ENCODE measurements around the gene DSG2. TPM values are rescaled to one million over a fixed set of nuclear protein-coding genes. Genes with fewer than 3 reads are reported as not detected.

Gene DSG2
- total RNA-seq, 1 experiment from 2014 or later = 12.1 TPM

GRCh38 chr18:31586616-31587015 is 88.6 kb downstream of the DSG2 start:
- H3K4me3 ChIP-seq (ENCODE audit: low read depth in 2 of 2, low read length in 2 of 2) = no peak overlapping the region
- CTCF ChIA-PET = no interaction called here
- DNase-seq (ENCODE audit: low read depth, low spot score) (no peak), ATAC-seq (no peak)
- H3K4me1 ChIP-seq (ENCODE audit: control insufficient read depth, insufficient read depth, low read length) = no peaks in the 10 kb centered on the region
- in situ Hi-C loops (cut with HindIII; ENCODE audit: low pct_unique_long_range_greater_than_20kb, low sequenced_read_pairs) = no loop called here
- H3K27me3 ChIP-seq (ENCODE audit: control insufficient read depth, insufficient read depth, low read length) = no peaks in the 10 kb centered on the region; the same call in 1 of the 2 replicates
- BruUV-seq (replicated peaks) = no TSS peak
- intact Hi-C loops (cut with micrococcal nuclease; ENCODE audit: unreplicated experiment) = no loop called here
- POLR2A ChIA-PET = no interaction called here
- TF ChIP-seq POLR2AphosphoS5 (IDR thresholded peaks at IDR 0.05; ENCODE audit: low read depth, low read length) = no peak
- no peaks in the 10 kb centered on the region for H3K9me3 ChIP-seq (ENCODE audit: control insufficient read depth, insufficient read depth, low read depth, low read length)
- no peak overlapping the region for H3K27ac ChIP-seq (ENCODE audit: low read length)
- no peaks in the 10 kb centered on the region for H3K36me3 ChIP-seq (ENCODE audit: control insufficient read depth, insufficient read depth, low read length)

- TF ChIP-seq, protein P1, sequence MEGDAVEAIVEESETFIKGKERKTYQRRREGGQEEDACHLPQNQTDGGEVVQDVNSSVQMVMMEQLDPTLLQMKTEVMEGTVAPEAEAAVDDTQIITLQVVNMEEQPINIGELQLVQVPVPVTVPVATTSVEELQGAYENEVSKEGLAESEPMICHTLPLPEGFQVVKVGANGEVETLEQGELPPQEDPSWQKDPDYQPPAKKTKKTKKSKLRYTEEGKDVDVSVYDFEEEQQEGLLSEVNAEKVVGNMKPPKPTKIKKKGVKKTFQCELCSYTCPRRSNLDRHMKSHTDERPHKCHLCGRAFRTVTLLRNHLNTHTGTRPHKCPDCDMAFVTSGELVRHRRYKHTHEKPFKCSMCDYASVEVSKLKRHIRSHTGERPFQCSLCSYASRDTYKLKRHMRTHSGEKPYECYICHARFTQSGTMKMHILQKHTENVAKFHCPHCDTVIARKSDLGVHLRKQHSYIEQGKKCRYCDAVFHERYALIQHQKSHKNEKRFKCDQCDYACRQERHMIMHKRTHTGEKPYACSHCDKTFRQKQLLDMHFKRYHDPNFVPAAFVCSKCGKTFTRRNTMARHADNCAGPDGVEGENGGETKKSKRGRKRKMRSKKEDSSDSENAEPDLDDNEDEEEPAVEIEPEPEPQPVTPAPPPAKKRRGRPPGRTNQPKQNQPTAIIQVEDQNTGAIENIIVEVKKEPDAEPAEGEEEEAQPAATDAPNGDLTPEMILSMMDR (IDR thresholded peaks at IDR 0.05) = no peak
- TF ChIP-seq, protein P2, sequence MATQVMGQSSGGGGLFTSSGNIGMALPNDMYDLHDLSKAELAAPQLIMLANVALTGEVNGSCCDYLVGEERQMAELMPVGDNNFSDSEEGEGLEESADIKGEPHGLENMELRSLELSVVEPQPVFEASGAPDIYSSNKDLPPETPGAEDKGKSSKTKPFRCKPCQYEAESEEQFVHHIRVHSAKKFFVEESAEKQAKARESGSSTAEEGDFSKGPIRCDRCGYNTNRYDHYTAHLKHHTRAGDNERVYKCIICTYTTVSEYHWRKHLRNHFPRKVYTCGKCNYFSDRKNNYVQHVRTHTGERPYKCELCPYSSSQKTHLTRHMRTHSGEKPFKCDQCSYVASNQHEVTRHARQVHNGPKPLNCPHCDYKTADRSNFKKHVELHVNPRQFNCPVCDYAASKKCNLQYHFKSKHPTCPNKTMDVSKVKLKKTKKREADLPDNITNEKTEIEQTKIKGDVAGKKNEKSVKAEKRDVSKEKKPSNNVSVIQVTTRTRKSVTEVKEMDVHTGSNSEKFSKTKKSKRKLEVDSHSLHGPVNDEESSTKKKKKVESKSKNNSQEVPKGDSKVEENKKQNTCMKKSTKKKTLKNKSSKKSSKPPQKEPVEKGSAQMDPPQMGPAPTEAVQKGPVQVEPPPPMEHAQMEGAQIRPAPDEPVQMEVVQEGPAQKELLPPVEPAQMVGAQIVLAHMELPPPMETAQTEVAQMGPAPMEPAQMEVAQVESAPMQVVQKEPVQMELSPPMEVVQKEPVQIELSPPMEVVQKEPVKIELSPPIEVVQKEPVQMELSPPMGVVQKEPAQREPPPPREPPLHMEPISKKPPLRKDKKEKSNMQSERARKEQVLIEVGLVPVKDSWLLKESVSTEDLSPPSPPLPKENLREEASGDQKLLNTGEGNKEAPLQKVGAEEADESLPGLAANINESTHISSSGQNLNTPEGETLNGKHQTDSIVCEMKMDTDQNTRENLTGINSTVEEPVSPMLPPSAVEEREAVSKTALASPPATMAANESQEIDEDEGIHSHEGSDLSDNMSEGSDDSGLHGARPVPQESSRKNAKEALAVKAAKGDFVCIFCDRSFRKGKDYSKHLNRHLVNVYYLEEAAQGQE (IDR thresholded peaks at IDR 0.05; ENCODE audit: insufficient read depth in 1 of 2, low read depth in 2 of 2, low read length in 1 of 2) = no peak
- TF ChIP-seq TCF7L2 (IDR thresholded peaks at IDR 0.05; ENCODE audit: low read depth, low read length) = no peak
- no peak for TF ChIP-seq SIN3A (IDR thresholded peaks at IDR 0.05; ENCODE audit: borderline replicate concordance, insufficient read depth, low read depth, low read length)
- TF ChIP-seq POLR2AphosphoS5 (IDR thresholded peaks at IDR 0.05; ENCODE audit: low read depth, low read length) = no peak
- in situ Hi-C loops (cut with HindIII; ENCODE audit: low pct_unique_long_range_greater_than_20kb, low sequenced_read_pairs) (no loop called here), intact Hi-C loops (cut with micrococcal nuclease; ENCODE audit: unreplicated experiment) (no loop called here)
- ChIA-PET CTCF (no interaction called here), POLR2A (no interaction called here)
- Histone ChIP-seq H3K36me3 (ENCODE audit: control insufficient read depth, insufficient read depth, low read length) (no peaks in the 10 kb centered on the region), H3K9me3 (ENCODE audit: control insufficient read depth, insufficient read depth, low read depth, low read length) (no peaks in the 10 kb centered on the region), H3K4me3 (ENCODE audit: low read depth in 2 of 2, low read length in 2 of 2) (no peak overlapping the region), H3K27ac (ENCODE audit: low read length) (no peak overlapping the region), H3K27me3 (ENCODE audit: control insufficient read depth, insufficient read depth, low read length) (no peaks in the 10 kb centered on the region; the same call in 1 of the 2 replicates), H3K4me1 (ENCODE audit: control insufficient read depth, insufficient read depth, low read length) (no peaks in the 10 kb centered on the region)
- no peak for ATAC-seq
- BruUV-seq (replicated peaks) = no TSS peak
- no peak for DNase-seq (ENCODE audit: low read depth, low spot score)
Measured at GRCh38 chr18:31587529-31587928, 89.6 kb downstream of the DSG2 start.

DNA sequence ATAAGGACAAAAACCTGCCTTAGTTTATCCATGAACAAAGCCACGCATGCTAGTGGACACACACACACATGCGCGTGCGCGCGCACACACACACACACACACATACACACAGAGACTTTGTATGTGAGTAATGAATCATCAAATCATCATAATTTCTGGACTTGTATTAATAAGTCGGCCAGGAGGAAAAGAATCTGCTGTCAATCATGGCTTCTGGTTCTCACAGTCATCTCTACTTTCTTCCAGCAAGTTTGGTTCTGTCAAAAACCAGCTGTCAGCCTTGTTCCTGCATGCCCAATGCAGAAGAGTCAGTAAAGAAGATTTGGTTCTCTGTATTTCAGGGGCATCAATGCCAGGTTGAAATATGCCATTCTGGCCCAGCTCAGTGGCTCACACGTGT is 92.6 kb downstream of the DSG2 start:
- Histone ChIP-seq H3K27ac (ENCODE audit: low read length) (no peak overlapping the region), H3K4me3 (ENCODE audit: low read depth in 2 of 2, low read length in 2 of 2) (no peak overlapping the region), H3K4me1 (ENCODE audit: control insufficient read depth, insufficient read depth, low read length) (no peaks in the 10 kb centered on the region), H3K27me3 (ENCODE audit: control insufficient read depth, insufficient read depth, low read length) (no peaks in the 10 kb centered on the region; the same call in 1 of the 2 replicates), H3K36me3 (ENCODE audit: control insufficient read depth, insufficient read depth, low read length) (no peaks in the 10 kb centered on the region), H3K9me3 (ENCODE audit: control insufficient read depth, insufficient read depth, low read depth, low read length) (no peaks in the 10 kb centered on the region)
- TF ChIP-seq POLR2AphosphoS5 (IDR thresholded peaks at IDR 0.05; ENCODE audit: low read depth, low read length) = no peak
- no peak for TF ChIP-seq TCF7L2 (IDR thresholded peaks at IDR 0.05; ENCODE audit: low read depth, low read length)
- no peak for TF ChIP-seq SIN3A (IDR thresholded peaks at IDR 0.05; ENCODE audit: borderline replicate concordance, insufficient read depth, low read depth, low read length)
- TF ChIP-seq, protein P1 (IDR thresholded peaks at IDR 0.05) = no peak
- TF ChIP-seq, protein P2 (IDR thresholded peaks at IDR 0.05; ENCODE audit: insufficient read depth in 1 of 2, low read depth in 2 of 2, low read length in 1 of 2) = no peak
- intact Hi-C loops (cut with micrococcal nuclease; ENCODE audit: unreplicated experiment) = no loop called here
- DNase-seq (ENCODE audit: low read depth, low spot score) (no peak), ATAC-seq (no peak)
- in situ Hi-C loops (cut with HindIII; ENCODE audit: low pct_unique_long_range_greater_than_20kb, low sequenced_read_pairs) = no loop called here
- ChIA-PET POLR2A (no interaction called here), CTCF (no interaction called here)
- no TSS peak for BruUV-seq (replicated peaks)

Data from Panc1 (cell line).